Measurements from ENCODE around the gene URB1. TPM values are rescaled to one million over a fixed set of nuclear protein-coding genes. Genes with fewer than 3 reads are reported as not detected.
"Not testable (repeated sequence)": the region's sequence is repeated elsewhere in the genome, so short reads cannot be mapped to it uniquely, and the experiment has no call there.

Gene URB1
- total RNA-seq, 3 donors from 2014 or later, result 46.2 to 54.5 (median 53.7) TPM

DNA sequence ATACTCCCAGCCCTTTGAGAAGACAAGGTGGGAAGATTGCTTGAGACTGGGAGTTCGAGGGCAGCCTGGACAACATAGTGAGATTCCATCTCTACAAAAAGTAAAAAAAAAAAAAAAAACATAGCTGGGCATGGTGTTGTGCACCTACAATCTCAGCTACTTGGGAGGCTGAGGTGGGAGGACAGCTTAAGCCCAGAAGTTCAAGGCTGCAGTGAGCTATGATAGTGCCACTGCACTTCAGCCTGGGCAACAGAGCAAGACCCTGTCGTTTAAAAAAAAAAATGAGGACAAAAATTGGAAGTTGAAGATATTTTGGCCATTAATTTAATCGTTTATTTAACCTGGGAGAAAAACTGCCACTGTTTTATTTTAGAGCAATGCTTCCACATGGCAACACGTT is 1.1 kb downstream of the URB1 start:
- no peaks in the 10 kb centered on the region for H3K9me3 Mint-ChIP-seq
- peak overlapping the region; percentile 89 for H3K4me3 Mint-ChIP-seq
- DNase-seq, result no peak
- no peak for ATAC-seq
- H3K36me3 Mint-ChIP-seq (ENCODE audit: insufficient read depth), result peaks cover 27% of the 10 kb centered on the region
- peaks cover 45% of the 10 kb centered on the region for H3K4me1 Mint-ChIP-seq (ENCODE audit: low read depth)
- H3K27me3 Mint-ChIP-seq (ENCODE audit: low read depth), result peaks cover 3% of the 10 kb centered on the region

DNA sequence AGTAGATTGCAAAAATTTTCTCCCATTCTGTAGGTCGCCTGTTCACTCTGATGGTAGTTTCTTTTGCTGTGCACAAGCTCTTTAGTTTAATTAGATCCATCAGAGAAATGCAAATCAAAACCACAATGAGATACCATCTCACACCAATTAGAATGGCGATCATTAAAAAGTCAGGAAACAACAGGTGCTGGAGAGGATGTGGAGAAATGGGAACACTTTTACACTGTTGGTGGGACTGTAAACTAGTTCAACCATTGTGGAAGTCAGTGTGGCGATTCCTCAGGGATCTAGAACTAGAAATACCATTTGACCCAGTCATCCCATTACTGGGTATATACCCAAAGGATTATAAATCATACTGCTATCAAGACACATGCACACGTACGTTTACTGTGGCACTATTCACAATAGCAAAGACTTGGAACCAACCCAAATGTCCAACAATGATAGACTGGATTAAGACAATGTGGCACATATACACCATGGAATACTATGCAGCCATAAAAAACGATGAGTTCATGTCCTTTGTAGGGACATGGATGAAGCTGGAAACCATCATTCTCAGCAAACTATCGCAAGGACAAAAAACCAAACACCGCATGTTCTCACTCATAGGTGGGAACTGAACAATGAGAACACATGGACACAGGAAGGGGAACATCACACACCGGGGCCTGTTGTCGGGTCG is 2.1 kb downstream of the URB1 start:
- Mint-ChIP-seq H3K4me1 (ENCODE audit: low read depth) (peaks cover 47% of the 10 kb centered on the region), H3K4me3 (peak overlapping the region; percentile 19), H3K36me3 (ENCODE audit: insufficient read depth) (peaks cover 27% of the 10 kb centered on the region)
- H3K9me3 Mint-ChIP-seq; DNase-seq; ATAC-seq; H3K27me3 Mint-ChIP-seq (ENCODE audit: low read depth): not testable (repeated sequence)

DNA sequence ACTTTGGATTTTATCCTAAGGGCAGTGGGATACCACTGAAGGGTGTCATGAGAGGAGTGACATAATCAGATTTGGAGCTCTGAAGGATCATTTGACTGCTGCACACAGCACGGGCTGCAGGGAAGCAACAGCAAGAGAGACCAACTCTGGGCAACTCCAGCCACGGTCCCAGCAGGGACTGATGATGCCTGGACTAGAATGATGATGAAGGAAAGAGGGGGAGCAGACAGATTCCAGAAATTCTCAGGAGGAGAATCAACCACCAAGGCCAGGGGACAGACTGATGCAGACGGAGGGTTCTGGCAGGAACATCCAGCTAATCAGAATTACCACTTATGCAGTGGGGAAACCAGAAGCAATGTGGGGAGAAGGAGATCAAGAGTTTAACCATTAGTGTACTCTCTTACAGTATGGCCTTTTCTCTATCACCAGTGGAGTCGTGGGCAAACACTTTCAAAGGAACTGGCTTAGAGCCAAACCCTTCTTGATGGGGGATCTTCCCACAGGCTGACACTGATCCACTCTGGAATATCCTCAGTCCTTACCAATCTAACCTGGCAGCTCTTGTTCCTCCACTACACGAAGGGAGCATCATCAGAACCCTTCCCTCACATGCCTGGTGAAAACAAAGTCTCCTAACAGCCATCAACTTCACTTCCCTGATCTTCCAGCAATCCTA is 3.3 kb downstream of the URB1 start:
- Mint-ChIP-seq H3K4me3 (peak overlapping the region; percentile 16), H3K4me1 (ENCODE audit: low read depth) (peaks cover 55% of the 10 kb centered on the region)
- no peak for ATAC-seq

DNA sequence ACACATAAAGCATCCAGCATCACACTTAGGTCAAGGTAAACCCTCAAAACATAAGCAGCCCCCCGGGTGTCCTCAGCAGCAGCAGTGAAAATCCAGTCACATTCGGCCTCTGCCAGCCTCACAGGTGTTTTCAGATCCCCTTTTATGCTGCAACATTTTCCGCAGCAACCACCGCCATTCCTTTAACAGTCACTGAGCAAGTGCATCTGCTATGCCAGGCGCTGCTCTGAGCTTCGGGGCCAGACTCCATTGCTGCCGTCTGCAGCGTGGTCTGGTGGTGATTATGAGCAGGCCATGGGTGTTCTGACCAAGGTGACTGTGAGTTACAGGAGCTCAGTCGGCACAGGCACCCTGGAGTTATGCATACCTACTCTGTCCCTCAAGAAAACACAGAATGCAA is 4.5 kb downstream of the URB1 start:
- no peaks in the 10 kb centered on the region for H3K27me3 Mint-ChIP-seq (ENCODE audit: low read depth)

More for the DNA sequence above, 3.3 kb downstream of the URB1 start:
- Mint-ChIP-seq H3K27me3 (ENCODE audit: low read depth) (no peaks in the 10 kb centered on the region), H3K36me3 (ENCODE audit: insufficient read depth) (peaks cover 34% of the 10 kb centered on the region), H3K9me3 (no peaks in the 10 kb centered on the region)
- no peak for DNase-seq

DNA sequence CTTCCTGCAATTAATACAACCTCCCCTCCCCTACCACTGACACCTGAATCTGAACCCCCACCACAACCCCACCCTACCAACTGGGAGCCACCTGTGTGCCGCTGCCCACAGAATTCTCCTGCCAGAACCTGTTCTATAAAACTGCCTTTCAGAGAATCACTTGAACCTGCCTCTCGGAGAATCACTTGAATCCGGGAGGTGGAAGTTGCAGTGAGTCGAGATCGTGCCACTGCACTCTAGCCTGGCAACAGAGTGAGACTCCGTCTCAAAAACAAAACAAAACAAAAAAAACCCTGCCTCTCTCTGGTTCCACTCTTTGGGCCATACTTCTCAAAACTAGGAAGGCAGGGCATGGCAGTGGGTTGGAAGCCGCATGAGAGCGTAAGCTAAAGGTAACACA is 5.7 kb downstream of the URB1 start:
- Mint-ChIP-seq H3K4me3 (no peak overlapping the region), H3K27me3 (ENCODE audit: low read depth) (no peaks in the 10 kb centered on the region), H3K36me3 (ENCODE audit: insufficient read depth) (peaks cover 49% of the 10 kb centered on the region), H3K4me1 (ENCODE audit: low read depth) (peaks cover 45% of the 10 kb centered on the region), H3K9me3 (no peaks in the 10 kb centered on the region)
- no peak for DNase-seq
- no peak for ATAC-seq

More for the DNA sequence above, 4.5 kb downstream of the URB1 start:
- Mint-ChIP-seq H3K36me3 (ENCODE audit: insufficient read depth) (peaks cover 40% of the 10 kb centered on the region), H3K4me1 (ENCODE audit: low read depth) (peaks cover 47% of the 10 kb centered on the region), H3K4me3 (no peak overlapping the region), H3K9me3 (no peaks in the 10 kb centered on the region)
- no peak for ATAC-seq
- no peak for DNase-seq

DNA sequence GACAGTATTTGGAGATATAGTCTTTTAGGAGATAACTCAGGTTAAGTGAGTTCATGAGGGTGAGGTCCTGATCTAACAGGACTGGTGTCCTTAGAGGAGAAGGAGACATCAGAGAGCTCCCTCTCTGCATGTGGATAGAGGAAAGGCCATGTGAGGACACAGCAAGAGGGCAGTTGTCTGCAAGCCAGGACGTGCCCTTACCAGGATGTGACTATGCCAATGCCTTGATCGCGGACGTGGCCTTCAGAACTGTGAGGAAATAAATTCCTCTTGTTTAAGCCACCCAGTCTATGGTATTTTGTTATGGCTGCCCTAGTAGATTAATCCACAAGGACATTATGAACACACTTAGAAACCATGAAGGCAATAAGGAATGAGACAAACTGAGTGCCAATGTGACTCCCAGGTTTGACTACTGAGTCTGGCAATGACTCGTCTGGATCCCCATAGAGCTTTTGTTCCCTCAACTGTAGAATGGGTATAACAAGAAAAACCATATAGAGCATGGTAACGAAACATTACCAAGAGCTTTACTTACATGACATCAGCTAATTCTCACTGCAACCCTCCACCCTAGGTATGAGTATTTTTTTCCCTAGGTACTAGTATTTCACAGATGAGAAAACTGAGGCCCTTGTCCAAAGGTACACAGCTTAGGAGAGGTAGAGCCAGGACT is 6.5 kb downstream of the URB1 start:
- Mint-ChIP-seq H3K4me1 (ENCODE audit: low read depth) (peaks cover 42% of the 10 kb centered on the region), H3K27me3 (ENCODE audit: low read depth) (no peaks in the 10 kb centered on the region), H3K36me3 (ENCODE audit: insufficient read depth) (peaks cover 52% of the 10 kb centered on the region), H3K9me3 (no peaks in the 10 kb centered on the region), H3K4me3 (no peak overlapping the region)
- ATAC-seq (no peak), DNase-seq (no peak)

DNA sequence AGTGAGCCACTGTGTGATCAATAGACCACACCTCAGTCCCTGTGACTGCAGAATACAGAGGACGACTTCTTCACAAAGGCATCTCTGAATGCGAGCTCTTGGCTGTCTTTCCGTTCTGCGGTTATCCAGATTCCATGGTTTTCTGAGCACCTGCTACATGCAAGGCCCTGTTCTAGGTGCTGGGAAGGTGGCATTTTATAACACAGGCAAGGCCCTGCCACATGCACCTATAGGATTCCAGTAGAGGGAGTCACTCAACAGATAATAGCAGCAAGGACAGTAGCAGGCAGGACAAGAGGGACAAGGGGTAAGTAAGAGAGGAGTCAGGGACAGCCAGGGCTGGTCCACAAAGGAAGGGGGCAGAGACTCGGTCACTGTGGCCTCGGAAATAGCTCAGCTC is 9.0 kb downstream of the URB1 start:
- ATAC-seq (no peak), DNase-seq (no peak)
- Mint-ChIP-seq H3K4me3 (no peak overlapping the region), H3K4me1 (ENCODE audit: low read depth) (peaks cover 24% of the 10 kb centered on the region), H3K36me3 (ENCODE audit: insufficient read depth) (peaks cover 52% of the 10 kb centered on the region), H3K27me3 (ENCODE audit: low read depth) (no peaks in the 10 kb centered on the region), H3K9me3 (no peaks in the 10 kb centered on the region)

DNA sequence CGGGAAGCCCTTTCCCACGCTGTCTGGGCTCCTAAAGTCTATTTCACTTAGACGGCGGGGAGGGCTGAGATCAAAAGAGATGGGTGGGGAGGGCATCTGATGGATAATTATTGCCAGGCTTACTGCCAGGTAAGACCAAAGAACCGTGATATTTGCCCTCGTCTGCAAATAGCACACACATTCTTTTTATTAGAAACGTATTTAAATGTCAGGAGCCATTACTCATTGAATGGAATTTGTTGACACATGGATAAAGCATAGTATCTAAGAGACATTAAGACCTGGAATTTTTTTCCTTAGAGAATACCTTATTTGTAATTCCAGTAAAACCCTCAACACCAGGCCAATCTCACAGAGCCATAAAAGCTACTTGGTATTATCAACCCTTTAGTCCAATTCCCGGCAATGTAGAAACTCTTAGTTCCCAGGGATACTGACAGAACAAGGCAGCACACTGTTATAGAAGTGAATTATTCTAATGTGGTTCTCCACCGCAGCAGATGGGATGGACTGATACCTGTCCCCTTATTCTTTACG is 10.6 kb downstream of the URB1 start:
- no peak overlapping the region for H3K4me3 Mint-ChIP-seq
- no peaks in the 10 kb centered on the region for H3K9me3 Mint-ChIP-seq
- no peak for DNase-seq
- H3K27me3 Mint-ChIP-seq (ENCODE audit: low read depth), result no peaks in the 10 kb centered on the region
- no peak for ATAC-seq
- H3K36me3 Mint-ChIP-seq (ENCODE audit: insufficient read depth), result peaks cover 53% of the 10 kb centered on the region
- H3K4me1 Mint-ChIP-seq (ENCODE audit: low read depth), result peaks cover 14% of the 10 kb centered on the region

DNA sequence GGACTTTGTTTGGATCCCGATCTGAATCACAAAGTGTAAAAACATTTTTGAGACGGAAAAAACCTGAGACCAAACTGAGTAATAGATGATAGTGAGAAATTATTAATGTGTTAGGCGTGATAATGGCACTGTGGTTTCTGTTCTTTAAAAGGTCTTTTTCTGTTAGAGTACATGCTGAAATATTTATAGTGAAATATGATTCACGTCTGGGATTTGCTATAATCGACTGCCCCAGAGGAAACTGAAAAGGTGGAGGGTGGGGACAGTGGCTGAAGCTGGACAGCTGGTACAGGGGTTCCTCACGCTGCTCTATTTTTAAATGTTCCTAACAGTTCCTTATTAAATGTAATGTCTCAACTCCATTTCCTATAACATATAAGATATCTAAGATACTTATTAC is 11.2 kb downstream of the URB1 start:
- Mint-ChIP-seq H3K9me3 (no peaks in the 10 kb centered on the region), H3K4me3 (no peak overlapping the region), H3K4me1 (ENCODE audit: low read depth) (peaks cover 8% of the 10 kb centered on the region), H3K27me3 (ENCODE audit: low read depth) (no peaks in the 10 kb centered on the region), H3K36me3 (ENCODE audit: insufficient read depth) (peaks cover 53% of the 10 kb centered on the region)
- ATAC-seq (no peak), DNase-seq (no peak)

DNA sequence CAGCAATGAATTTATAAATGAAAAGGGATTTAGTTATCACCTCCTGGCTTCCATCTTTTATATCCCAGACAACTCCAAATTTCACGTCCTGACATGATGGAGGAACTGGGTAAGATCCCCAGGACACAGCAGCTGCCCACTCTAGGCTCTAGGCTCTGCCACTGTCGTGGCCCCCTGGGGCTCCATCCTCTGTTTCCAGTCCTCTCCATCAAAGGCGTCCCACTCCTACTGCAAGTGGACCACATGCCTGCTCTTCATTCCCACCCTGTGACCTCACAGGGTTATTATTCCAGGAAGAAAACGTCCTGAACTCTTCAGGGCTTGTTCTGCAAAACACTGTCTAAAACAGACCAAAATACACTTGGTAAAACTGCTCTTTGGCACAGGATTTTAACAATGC is 11.9 kb downstream of the URB1 start:
- no peak for ATAC-seq
- Mint-ChIP-seq H3K36me3 (ENCODE audit: insufficient read depth) (peaks cover 59% of the 10 kb centered on the region), H3K4me1 (ENCODE audit: low read depth) (peaks cover 8% of the 10 kb centered on the region), H3K9me3 (no peaks in the 10 kb centered on the region), H3K27me3 (ENCODE audit: low read depth) (no peaks in the 10 kb centered on the region), H3K4me3 (no peak overlapping the region)
- DNase-seq, result no peak

DNA sequence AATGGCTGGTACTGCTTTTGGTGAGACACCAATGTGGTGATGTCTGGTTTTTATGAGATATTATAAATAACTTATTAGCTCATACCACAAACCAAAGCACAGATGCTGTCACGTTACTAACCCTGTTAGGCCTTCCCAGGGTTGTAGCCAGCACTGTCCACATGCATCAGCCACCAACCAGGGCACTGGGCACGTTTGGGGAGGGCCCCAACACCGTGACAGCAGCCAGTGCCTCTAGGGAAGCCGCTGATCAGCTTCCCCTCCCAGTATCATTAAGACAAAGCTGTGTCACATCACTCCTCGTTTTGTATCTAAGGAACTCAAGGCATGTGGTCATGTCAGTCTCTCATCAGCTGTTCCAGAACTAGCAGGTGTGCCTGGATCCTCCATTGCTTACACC is 13.9 kb downstream of the URB1 start:
- no peak for ATAC-seq
- no peaks in the 10 kb centered on the region for H3K27me3 Mint-ChIP-seq (ENCODE audit: low read depth)
- H3K36me3 Mint-ChIP-seq (ENCODE audit: insufficient read depth), result peaks cover 49% of the 10 kb centered on the region
- H3K4me1 Mint-ChIP-seq (ENCODE audit: low read depth), result no peaks in the 10 kb centered on the region
- no peak overlapping the region for H3K4me3 Mint-ChIP-seq
- no peak for DNase-seq
- no peaks in the 10 kb centered on the region for H3K9me3 Mint-ChIP-seq

DNA sequence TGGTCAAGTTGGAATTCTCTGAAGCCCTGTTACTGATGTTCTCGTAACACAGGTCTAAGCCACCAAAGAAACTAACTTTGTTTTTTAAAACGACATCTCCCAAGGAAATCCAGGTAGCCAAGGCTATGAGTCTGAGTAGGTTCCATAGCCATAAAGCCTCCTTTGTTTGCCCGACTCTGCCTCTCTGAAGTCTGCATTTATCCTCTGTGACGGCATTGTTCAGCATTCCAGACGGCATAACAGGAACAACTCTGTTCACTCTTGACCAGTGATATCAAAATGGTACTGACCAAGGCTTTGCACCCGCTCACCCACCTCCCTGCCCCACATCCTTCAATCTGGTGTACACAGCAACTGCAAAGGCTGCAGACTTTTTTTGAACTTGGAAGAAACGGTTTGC is 14.8 kb downstream of the URB1 start:
- H3K4me3 Mint-ChIP-seq, result no peak overlapping the region
- DNase-seq (no peak), ATAC-seq (no peak)
- peaks cover 44% of the 10 kb centered on the region for H3K36me3 Mint-ChIP-seq (ENCODE audit: insufficient read depth)
- no peaks in the 10 kb centered on the region for H3K27me3 Mint-ChIP-seq (ENCODE audit: low read depth)
- no peaks in the 10 kb centered on the region for H3K4me1 Mint-ChIP-seq (ENCODE audit: low read depth)
- H3K9me3 Mint-ChIP-seq, result no peaks in the 10 kb centered on the region

DNA sequence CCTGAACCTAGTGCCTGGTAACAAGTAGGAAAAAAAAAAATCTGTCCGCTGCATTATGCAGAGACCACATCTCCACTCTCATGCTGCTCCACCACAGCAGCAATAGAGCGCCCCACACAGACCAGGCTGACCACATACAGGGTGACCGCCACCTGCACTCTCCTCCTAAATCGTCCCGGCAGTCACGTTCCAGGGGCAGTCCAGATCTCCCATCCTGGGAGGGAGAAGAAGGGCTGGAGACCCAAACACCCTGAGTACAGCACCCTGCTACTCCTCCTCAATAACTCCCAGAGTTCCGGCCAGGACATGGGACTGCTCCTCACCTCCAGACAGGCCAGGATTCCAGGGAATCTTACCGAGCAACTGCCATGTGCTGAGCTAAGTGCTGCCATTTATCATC is 15.3 kb downstream of the URB1 start:
- Mint-ChIP-seq H3K36me3 (ENCODE audit: insufficient read depth) (peaks cover 44% of the 10 kb centered on the region), H3K9me3 (no peaks in the 10 kb centered on the region), H3K4me3 (no peak overlapping the region), H3K27me3 (ENCODE audit: low read depth) (no peaks in the 10 kb centered on the region), H3K4me1 (ENCODE audit: low read depth) (no peaks in the 10 kb centered on the region)
- DNase-seq (no peak), ATAC-seq (no peak)

DNA sequence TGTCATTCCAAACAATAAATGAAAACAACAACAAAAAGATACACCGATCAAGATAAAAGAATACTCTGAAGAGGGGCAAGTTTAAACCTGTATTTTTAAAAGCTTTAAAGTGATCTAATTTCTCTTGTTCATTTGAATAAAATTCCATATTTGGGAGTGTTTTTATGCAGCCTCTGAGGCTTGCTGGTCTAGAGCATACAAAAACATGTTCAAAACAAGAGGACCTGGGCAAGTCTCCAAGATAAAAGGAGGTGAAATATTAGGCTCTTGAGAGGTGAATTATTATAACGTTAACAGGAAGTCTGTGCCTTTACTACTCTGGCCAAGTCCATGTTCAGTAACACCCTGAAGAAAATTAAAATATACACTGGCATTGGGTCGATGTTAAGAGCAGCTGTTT is 20.1 kb downstream of the URB1 start:
- Mint-ChIP-seq H3K9me3 (no peaks in the 10 kb centered on the region), H3K4me3 (no peak overlapping the region), H3K27me3 (ENCODE audit: low read depth) (no peaks in the 10 kb centered on the region), H3K4me1 (ENCODE audit: low read depth) (peaks cover 10% of the 10 kb centered on the region), H3K36me3 (ENCODE audit: insufficient read depth) (peaks cover 35% of the 10 kb centered on the region)
- ATAC-seq (no peak), DNase-seq (no peak)
